T47D (cell line): ENCODE measurements around the gene F7.

Experiments
- DNase-seq, 2 experiments: peaks; one replicate each; pipeline versions ENCODE4 v3.0.0 to v3.0.0-alpha.2; 2011 to 2012; ENCODE audit warnings: low read depth in 1 of 2, low spot score in 1 of 2
- JUND ChIP-seq: IDR thresholded peaks from 2 replicates; pipeline ENCODE4 v1.6.1; 2012; ENCODE audit warnings: low read depth
- in situ Hi-C: cut with HindIII; loops from 2 replicates; pipeline ENCODE4 v1.10.0; 2016; ENCODE audit warnings: low sequenced_read_pairs, low pct_unique_long_range_greater_than_20kb

F7 gene

GRCh38 chr13:113168211-113168610, 62.6 kb downstream of the F7 start:
- in situ Hi-C loops, result no loop called here

DNA sequence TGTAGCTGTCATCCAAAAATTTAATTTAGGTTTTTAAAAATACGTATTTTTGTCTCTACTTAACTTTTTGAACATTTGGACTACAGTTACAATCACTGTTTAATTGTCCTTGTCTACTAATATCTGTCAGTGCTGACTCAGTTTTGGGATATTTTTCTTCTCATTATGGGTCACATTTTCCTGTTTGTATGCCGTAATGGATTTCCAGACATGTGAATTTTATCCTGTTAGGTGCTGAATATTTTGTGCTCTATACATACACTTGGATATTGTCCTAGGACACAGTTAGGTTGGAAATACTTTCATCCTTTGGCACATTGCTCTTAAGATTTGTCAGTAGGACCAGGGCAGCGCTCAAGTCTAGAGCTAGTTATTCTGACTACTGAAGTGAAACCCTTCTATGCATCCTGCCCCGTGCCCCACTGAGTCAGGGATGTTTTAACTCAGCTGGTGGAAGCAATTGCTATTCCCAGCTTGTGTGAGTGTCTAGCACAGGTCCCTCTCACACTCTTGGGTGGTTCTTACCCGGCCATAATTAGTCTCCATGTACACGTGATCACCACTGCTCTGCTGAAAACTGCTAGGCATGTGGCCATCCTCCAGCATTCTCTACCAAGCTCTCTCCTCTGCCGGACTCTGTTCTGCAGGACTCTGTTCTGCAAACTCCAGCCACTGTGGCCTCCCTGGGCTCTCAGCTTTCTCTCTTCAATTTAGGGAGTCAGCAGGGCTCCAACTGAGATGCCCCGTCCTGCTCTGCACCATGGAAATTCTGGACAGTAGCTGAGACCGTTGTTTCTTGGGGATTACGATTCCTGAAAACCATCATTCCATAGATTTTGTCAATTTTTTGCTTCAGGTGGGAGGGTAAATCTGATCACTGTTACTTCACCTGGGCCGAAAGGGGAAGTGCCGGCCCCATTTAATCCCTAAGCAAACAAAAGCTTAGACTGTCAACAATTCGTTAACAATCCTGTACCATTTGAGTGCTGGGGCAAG, 64.0 kb downstream of the F7 start:
- in situ Hi-C loops, result no loop called here
- DNase-seq, result peak; percentile 49 to 53
- TF ChIP-seq JUND, result no peak

More at GRCh38 chr13:113168211-113168610, 62.6 kb downstream of the F7 start:
- no peak for TF ChIP-seq JUND
- no peak for DNase-seq
